ENCODE results near the gene NPW. TPM values are rescaled to one million over a fixed set of nuclear protein-coding genes. Genes with fewer than 3 reads are reported as not detected.

Gene NPW
- polyA plus RNA-seq, 1 donor (not counting 4 experiments of a cell fraction or from before 2014, with no cell fraction given): not detected

- Histone ChIP-seq H2AFZ (ENCODE audit: control insufficient read depth, low read length) (no peak overlapping the region), H4K20me1 (ENCODE audit: control insufficient read depth, extremely low read depth, insufficient read depth, low read length) (no peaks in the 10 kb centered on the region), H3K4me1 (ENCODE audit: control insufficient read depth, extremely low read depth, insufficient read depth, low read length) (no peaks in the 10 kb centered on the region), H3K9me3 (ENCODE audit: control insufficient read depth, low read depth, low read length) (no peaks in the 10 kb centered on the region), H3K36me3 (ENCODE audit: control insufficient read depth in 2 of 2, extremely low read depth in 1 of 2, insufficient read depth in 2 of 2, low read length in 2 of 2) (peaks cover 0 to 3% of the 10 kb centered on the region in 2 experiments), H3K79me2 (ENCODE audit: control insufficient read depth, insufficient read depth, low read length) (no peaks in the 10 kb centered on the region), H3K27ac (ENCODE audit: control insufficient read depth, insufficient read depth, low read length) (no peak overlapping the region), H3K4me3 (ENCODE audit: control insufficient read depth in 2 of 3, extremely low read depth in 1 of 3, insufficient read depth in 2 of 3, low read depth in 1 of 3, low read length in 3 of 3) (no peak overlapping the region), H3K9ac (ENCODE audit: control insufficient read depth, extremely low read depth, insufficient read depth, low read length) (no peak overlapping the region), H3K27me3 (ENCODE audit: control insufficient read depth, extremely low read depth, insufficient read depth, low read length) (no peaks in the 10 kb centered on the region), H3K9me1 (ENCODE audit: control insufficient read depth, extremely low read depth, insufficient read depth, low read length) (no peaks in the 10 kb centered on the region), H3K4me2 (ENCODE audit: control insufficient read depth, extremely low read depth, insufficient read depth, low read depth, low read length) (no peak overlapping the region)
- no peak for TF ChIP-seq EZH2 (IDR thresholded peaks at IDR 0.05; ENCODE audit: low read length)
- TF ChIP-seq, protein P1, sequence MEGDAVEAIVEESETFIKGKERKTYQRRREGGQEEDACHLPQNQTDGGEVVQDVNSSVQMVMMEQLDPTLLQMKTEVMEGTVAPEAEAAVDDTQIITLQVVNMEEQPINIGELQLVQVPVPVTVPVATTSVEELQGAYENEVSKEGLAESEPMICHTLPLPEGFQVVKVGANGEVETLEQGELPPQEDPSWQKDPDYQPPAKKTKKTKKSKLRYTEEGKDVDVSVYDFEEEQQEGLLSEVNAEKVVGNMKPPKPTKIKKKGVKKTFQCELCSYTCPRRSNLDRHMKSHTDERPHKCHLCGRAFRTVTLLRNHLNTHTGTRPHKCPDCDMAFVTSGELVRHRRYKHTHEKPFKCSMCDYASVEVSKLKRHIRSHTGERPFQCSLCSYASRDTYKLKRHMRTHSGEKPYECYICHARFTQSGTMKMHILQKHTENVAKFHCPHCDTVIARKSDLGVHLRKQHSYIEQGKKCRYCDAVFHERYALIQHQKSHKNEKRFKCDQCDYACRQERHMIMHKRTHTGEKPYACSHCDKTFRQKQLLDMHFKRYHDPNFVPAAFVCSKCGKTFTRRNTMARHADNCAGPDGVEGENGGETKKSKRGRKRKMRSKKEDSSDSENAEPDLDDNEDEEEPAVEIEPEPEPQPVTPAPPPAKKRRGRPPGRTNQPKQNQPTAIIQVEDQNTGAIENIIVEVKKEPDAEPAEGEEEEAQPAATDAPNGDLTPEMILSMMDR (optimal IDR thresholded peaks at IDR 0.05 in 1 of 3, IDR thresholded peaks at IDR 0.05 in 1 of 3, conservative IDR thresholded peaks at IDR 0.05 in 1 of 3; ENCODE audit: extremely low read depth in 1 of 3, insufficient read depth in 2 of 3, low read length in 3 of 3): no peak
- DNase-seq (ENCODE audit: low read depth, low spot score): no peak
- no peak for FAIRE-seq
- dilution Hi-C loops (cut with MboI; ENCODE audit: extremely low pct_ligation_motif_present, low sequenced_read_pairs): no loop called here
Measured at GRCh38 chr16:2039274-2040031, 19.9 kb downstream of the NPW start.

DNA sequence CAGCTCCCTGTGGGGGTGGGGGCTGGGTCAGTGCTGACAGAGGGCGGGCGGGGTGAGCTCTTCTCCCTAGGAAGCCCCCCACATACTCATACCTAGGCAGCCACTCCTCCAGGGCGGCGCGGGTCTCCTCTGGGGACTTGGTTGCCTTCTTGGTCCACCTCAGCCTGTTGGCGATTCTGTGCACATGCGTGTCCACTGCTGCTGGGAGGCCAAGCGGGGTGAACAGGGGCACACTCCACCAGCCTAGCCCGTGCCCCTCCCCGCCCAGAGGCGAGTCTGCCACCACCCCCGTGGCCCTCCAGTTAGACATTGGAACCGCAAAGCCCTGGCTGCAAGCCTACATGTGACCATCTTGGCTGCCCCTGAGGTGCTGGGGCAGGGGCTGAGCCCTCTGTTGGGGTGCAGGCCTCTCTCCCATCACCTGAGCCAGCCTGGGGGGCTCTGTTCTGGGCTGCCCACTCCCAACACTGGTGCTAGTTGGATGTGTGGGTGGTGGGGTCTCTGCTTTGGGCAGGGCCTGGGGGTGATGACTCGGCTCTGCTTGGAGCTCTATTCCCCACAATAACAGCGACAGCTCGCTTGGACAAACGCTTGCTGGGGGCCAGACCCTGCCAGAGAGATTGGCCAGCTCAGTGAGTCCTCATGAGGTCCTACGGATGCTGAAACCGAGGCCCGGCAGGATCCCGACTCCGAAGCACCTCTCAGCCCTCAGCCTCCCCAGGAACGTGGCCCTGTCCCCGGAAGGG, 20.6 kb downstream of the NPW start:
- dilution Hi-C loops (cut with MboI; ENCODE audit: extremely low pct_ligation_motif_present, low sequenced_read_pairs): no loop called here
- H3K9me1 ChIP-seq (ENCODE audit: control insufficient read depth, extremely low read depth, insufficient read depth, low read length): no peaks in the 10 kb centered on the region
- no peaks in the 10 kb centered on the region for H3K27me3 ChIP-seq (ENCODE audit: control insufficient read depth, extremely low read depth, insufficient read depth, low read length)
- H3K36me3 ChIP-seq (ENCODE audit: control insufficient read depth in 2 of 2, extremely low read depth in 1 of 2, insufficient read depth in 2 of 2, low read length in 2 of 2): peaks cover 0 to 3% of the 10 kb centered on the region in 2 experiments
- H3K9me3 ChIP-seq (ENCODE audit: control insufficient read depth, low read depth, low read length): no peaks in the 10 kb centered on the region
- H3K9ac ChIP-seq (ENCODE audit: control insufficient read depth, extremely low read depth, insufficient read depth, low read length): no peak overlapping the region
- H3K27ac ChIP-seq (ENCODE audit: control insufficient read depth, insufficient read depth, low read length): no peak overlapping the region
- no peaks in the 10 kb centered on the region for H4K20me1 ChIP-seq (ENCODE audit: control insufficient read depth, extremely low read depth, insufficient read depth, low read length)
- no peaks in the 10 kb centered on the region for H3K4me1 ChIP-seq (ENCODE audit: control insufficient read depth, extremely low read depth, insufficient read depth, low read length)
- no peak for DNase-seq (ENCODE audit: low read depth, low spot score)
- no peaks in the 10 kb centered on the region for H3K79me2 ChIP-seq (ENCODE audit: control insufficient read depth, insufficient read depth, low read length)
- TF ChIP-seq, protein P1 (optimal IDR thresholded peaks at IDR 0.05 in 1 of 3, IDR thresholded peaks at IDR 0.05 in 1 of 3, conservative IDR thresholded peaks at IDR 0.05 in 1 of 3; ENCODE audit: extremely low read depth in 1 of 3, insufficient read depth in 2 of 3, low read length in 3 of 3): no peak
- TF ChIP-seq EZH2 (IDR thresholded peaks at IDR 0.05; ENCODE audit: low read length): no peak
- H2AFZ ChIP-seq (ENCODE audit: control insufficient read depth, low read length): no peak overlapping the region
- no peak overlapping the region for H3K4me3 ChIP-seq (ENCODE audit: control insufficient read depth in 2 of 3, extremely low read depth in 1 of 3, insufficient read depth in 2 of 3, low read depth in 1 of 3, low read length in 3 of 3)
- H3K4me2 ChIP-seq (ENCODE audit: control insufficient read depth, extremely low read depth, insufficient read depth, low read depth, low read length): no peak overlapping the region
- FAIRE-seq: no peak

Measured in keratinocyte (primary cell).